NCI-H446 (cell line): ENCODE results near the gene DNASE1L1.
A peak's percentile ranks its signal among the peaks of the same experiment; 100 is the strongest.

Experiments used
- DNase-seq, 2 experiments: peaks; one replicate each; lab custom pipeline; 2025; lab: John Stamatoyannopoulos, UW

Gene DNASE1L1

DNA sequence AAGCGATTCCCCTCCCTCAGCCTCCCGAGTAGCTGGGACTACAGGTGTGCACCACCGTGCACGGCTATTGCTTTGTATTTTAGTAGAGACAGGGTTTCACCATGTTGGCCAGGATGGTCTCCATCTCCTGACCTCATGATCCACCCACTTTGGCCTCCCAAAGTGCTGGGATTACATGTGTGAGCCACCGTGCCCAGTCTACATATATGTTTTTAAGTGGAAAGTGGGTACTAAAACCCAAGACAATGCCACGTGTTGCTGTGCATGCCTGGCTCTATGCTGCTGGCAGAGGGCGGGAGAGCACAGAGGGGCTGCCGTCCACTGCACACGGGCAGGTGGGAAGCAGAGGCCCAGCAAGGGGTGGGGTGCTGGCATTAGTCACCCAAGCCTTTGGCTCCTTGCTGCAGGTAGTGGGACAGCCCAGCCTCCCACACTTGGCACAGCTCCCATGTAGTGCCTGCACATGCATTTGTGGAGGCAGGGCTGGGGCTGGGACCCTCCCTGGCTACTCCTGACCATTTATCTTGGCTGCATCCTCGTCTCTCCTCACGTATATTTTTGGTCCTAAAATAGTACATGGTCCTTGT is 26.5 kb downstream of the DNASE1L1 start:
- DNase-seq: no peak

DNA sequence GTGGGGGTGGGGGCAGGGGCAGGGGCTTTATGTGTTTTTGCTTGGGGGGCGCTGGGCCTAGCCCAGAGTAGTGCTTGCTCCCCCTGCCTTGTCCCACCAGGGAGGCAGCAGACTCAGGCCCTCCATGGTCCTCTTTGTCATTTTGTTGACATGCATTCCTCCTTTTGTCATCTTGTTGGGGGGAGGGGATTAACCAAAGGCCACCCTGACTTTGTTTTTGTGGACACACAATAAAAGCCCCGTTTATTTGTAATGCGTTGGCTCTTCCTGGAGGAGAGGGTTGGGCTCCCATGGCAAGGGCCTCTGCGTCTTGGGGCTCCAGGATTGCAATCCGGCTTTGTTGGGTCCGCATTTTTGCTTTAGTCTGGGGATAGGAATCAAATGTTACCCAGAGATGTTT is 27.8 kb downstream of the DNASE1L1 start:
- no peak for DNase-seq

DNA sequence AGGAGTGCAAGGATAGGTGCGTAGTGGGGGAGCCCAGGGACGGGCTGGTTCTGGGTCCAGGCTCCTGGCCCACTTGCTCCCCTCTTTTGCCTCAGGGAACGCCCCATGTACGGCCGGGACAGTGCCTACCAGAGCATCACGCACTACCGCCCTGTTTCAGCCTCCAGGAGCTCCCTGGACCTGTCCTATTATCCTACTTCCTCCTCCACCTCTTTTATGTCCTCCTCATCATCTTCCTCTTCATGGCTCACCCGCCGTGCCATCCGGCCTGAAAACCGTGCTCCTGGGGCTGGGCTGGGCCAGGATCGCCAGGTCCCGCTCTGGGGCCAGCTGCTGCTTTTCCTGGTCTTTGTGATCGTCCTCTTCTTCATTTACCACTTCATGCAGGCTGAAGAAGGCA is 28.3 kb downstream of the DNASE1L1 start:
- no peak for DNase-seq

DNA sequence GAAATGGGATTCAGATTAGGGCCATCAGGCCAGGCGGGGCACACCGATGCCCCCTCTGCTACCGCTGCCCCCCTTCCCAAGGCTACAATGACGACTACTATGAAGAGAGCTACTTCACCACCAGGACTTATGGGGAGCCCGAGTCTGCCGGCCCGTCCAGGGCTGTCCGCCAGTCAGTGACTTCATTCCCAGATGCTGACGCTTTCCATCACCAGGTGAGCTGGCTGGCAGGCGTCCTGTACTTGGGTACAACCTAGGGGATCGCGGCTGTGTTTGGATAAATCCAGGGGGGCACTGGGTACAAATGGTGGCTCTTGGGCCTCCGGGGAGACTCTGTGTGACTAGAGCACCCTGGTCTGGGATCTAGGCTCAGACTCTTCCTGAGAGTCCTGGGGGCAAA is 28.9 kb downstream of the DNASE1L1 start:
- no peak for DNase-seq

DNA sequence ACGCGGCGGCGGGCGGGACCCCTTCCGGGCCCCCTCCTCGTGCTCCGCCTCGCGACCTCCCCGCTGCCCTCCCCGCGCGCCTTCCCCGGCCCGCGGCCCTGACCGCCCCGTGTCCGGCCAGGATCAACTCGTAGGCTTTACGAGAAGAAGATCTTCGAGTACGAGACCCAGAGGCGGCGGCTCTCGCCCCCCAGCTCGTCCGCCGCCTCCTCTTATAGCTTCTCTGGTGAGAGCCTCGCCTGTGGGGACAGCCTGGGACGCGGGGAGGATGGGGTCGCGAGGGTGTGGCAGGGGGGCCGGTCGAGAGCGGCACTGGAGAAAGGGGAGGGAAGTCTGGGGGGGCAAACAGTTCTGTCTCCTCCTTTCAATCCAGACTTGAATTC is 29.5 kb downstream of the DNASE1L1 start:
- DNase-seq: no peak

DNA sequence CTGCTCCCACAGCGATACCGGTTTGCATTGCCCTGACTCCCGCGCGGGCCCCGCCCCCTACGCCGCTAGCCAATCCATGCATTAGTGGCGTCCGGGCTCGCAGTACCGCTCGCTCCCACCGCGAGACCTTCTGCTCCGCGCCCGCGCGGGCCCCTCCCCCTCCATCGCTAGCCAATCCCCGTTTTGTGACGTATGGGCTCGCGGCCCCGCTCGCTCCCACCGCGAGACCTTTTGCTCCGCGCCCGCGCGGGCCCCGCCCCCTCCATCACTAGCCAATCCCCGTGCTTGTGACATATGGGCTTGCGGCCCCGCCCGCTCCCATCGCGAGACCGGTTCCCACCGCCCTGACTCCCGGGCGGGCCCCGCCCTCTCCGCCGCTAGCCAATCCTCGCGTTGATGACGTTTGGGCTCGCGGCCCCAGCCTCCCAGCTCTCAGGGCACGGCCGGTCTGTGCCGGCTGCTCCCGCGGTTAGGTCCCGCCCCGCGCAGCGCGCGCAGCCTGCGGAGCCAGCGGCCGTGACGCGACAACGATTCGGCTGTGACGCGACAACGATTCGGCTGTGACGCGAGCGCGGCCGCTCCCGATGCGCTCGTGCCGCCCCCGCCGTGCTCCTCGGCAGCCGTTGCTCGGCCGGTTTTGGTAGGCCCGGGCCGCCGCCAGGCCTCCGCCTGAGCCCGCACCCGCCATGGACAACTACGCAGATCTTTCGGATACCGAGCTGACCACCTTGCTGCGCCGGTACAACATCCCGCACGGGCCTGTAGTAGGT is 30.1 kb downstream of the DNASE1L1 start, which contains the start of gene EMD:
Gene EMD, plus strand, starts transcription at position 497 of the 770 bp plus-strand sequence. Its CDS starts 190 bp downstream, at position 687.
- peak; percentile 98 to 100 for DNase-seq

DNA sequence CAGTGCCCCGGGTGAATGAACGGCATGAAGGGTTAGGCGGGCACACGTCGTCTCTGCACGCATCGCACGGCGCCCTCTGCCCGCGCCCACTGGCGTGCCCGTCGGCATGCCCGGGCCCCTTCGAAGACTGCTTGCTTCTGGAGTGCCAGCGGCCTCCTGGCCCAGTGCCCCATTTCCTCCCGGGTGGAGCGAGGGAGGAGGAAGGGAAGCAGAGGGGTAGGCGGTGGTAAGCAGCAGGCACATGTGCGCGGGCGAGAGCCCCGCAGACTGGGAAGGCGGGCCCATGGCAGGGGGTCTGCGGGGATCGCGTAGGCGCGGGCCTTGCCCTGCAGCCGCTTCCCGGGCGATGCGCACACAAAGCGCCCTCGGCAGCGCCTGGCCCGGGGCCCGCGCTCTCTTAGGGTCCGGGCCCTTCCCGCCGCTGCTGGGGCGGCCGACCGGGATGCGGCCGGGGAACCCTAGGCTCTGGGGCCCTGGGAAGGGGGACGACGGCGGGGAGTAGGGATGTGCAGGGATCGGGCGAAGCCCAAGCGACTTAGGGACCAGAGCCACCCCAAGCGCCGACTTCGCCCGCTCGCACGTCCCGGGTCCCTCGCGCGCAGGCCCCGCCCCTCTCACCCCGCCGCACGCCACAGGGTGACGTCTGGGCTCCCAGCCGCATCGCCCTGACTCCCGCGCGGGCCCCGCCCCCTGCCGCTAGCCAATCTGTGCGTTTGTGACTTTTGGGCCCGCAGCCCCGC is 30.8 kb downstream of the DNASE1L1 start:
- DNase-seq: peak; percentile 52 to 80

DNA sequence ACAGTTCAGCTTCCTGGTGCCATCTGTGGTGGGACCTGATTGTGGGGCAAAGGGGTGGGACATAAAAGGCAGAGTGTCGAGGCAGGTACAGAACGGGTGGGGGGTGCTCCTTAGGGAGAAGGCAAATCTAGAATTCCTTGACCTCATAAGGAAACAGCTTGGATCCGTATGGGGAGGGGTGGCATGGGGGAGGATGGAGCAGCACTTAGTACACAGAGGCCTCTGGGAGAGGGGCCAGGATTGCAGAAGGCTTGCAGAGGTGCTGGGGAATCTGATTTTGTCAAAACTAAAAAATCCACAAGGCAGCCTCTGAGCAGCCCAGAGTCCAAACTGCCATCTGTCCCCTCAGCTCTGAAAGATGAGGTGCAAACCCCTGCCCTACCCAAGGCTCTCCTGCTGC is 32.3 kb downstream of the DNASE1L1 start:
- DNase-seq: peak in 1 of 2 experiments; percentile 27

DNA sequence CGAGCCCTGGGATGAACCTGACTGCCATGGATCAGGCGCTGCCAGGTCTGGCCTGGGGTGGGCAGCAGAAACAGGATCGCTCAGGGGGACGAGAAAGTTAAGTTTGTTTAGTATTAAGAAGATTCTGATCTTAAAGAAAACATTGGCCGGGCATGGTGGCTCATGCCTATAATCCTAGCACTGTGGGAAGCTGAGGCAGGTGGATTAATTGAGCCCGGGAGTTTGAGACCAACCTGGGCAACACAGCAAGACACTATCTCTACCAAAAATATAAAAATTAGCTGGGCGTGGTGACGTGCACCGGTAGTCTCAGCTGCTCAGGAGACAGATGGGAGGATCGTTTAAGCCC is 33.9 kb downstream of the DNASE1L1 start:
- DNase-seq: no peak

DNA sequence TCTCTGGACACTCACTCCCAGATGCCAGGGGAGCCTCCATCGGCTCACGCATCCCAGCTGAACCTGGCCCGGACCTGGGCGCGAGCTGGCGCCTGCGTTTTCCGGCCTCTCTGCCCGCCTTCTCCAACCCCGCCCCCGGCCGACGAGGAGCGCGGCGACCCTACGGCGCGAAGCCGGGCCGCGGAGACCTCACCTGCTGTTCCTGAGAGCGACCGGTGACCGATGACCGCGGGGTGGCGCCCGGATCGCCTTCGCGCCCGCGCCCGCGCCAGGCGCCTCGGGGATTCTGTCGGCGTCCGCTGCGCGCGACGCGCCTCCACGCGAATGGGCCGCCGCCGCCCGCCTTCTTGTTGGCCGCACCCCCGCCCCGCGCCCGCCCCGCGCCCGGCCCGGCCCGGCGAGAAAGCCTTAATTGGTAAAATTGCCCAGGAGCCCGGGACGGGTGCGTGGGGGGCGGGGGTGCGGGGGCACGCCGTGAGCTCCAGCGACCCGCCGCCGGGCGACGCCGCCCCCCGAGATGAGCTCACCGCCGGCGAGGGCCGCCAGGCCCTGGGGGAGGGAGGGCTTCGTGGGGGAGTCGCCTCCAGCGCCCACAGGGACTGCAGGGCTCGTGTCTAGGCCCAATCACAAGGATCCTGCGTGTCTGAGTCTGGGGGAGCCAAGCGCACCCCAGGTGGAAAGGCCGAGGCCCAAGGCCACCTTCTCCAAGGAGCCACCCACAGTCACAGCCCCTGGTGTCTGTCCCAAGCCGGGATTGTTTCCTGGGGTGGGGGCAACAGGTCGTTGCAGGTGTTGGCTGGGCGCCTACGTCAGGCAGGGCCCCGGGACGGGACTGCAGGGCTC is 34.5 kb downstream of the DNASE1L1 start, which contains the start of gene FLNA:
Gene FLNA, minus strand, starts transcription at position 322 of the 843 bp plus-strand sequence. CDS start 3,389 bp downstream, outside the sequence.
- no peak for DNase-seq

DNA sequence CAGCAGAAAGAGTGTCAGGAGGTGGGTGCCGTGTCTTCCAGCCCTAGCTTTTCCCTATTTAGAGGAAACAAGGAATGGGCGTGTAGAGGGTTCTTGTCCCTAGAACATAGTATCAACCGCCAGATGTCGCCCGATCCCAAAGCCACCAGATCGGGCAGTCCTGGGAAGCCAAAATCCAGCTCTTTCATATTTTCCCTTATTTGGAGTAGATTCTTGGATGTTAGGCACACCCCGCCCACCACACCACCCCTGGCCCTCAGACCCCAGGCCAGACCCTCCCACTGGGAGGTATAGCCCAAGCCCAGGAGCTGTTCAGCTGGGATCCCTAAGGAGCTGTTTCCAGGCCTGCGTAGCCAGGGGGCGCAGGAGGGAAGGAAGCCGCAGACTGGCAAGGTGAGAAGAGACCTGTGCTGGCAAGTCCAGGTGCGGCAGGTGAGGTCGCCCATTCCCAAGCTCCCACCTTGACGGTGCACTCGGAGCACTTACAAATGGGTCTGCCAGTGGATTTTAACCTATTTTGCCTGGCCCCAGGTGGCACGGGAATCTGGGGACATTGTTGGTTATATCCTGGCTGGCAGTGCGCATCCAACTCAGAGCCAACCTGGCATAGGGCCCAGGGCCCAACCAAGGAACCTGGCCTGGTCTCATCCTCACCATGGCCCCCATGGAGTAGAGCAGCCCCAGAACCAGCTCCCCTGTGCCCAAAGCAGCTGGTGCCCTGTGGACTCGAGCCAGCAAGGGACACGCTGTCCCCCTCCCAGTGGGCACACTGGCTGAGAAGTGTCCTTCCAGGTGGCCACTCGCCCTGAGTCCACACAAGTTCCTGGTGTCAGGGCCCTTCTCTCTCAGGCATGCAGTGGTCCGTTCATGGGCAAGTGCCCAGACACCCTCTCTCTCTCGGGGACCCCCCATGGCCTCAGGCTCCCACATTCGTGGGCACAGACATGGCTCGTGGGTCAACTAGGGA is 35.4 kb downstream of the DNASE1L1 start:
- peak; percentile 38 to 76 for DNase-seq

DNA sequence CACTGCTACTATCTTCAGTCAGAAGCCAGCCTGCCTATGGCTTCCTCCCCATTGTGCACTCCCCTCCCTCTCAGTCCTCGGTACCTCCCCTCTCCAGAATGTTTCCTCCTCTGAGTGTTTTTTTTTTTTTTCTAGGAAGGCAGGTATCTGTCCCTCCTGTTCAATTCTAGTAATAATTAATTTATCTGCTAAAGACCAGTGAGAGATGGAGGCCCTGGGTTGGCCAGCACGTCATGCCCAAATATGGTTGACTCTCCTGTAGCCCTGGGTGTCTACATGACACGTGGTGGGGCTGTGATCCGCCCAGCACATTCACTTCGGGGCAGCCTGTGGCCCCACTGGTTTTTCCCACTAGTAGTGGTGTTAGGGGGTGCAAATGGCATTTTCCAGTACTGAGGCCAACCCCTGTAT is 36.4 kb downstream of the DNASE1L1 start:
- DNase-seq: no peak

DNA sequence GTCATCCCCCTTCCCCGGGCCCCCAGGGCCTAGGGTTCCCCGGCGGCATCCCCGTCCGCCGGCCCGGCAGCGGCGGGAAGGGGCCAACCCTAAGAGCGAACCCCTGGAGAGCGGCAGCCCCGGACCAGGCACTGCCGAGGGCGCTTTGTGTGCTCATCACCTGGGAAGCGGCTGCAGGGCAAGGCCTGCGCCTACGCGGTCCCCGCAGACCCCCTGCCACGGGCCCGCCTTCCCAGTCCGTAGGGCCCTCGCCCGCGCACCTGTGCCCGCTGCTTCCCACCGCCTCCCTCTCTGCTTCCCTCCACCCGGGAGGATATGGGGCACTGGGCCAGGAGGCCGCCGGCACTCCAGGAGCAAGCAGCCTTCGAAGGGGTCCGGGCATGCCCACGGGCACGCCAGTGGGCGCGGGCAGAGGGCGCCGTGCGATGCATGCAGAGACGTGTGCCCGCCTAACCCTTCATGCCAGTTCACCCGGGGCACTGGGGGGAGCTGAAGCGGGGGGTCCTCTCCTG is 37.2 kb downstream of the DNASE1L1 start:
- DNase-seq: peak in 1 of 2 experiments; percentile 27

DNA sequence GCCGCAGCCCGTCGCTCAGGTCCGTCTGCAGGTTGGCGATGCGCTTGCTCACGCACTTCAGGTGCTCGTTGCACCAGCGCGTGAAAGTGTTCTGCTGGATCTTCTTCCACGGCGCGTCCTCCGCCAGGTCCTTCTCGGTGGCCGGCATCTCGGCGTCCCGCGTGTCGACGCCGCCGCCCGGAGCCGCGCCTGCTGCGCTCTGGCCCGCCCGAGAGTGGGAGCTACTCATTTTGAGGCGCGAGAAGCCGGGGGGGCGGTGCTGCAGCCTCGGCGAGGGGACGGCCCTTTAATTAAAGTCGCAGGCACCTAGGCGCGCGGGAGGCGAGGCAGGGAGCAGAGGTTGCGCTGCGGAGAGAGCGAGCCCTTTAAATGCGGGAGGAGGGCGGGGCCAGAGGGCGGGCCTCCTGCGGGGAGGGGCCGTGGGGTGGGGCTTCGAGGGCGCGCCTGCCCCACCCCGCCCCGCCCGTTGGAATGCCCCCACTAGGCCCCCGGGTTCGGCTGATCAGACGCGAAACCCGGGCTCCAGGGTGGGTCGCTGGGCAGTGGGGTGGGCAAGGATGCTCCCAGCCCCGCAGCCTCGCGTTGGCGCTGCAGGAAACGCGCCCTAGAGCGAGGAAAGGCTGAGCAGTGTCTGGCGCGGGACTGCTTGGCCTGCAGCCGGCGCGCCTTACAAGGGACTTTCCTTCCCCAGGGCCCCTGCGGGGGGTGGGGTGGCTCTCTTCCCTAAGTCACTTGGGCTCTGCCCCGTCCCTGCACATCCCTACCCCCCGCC is 37.9 kb downstream of the DNASE1L1 start:
- peak; percentile 81 to 94 for DNase-seq

DNA sequence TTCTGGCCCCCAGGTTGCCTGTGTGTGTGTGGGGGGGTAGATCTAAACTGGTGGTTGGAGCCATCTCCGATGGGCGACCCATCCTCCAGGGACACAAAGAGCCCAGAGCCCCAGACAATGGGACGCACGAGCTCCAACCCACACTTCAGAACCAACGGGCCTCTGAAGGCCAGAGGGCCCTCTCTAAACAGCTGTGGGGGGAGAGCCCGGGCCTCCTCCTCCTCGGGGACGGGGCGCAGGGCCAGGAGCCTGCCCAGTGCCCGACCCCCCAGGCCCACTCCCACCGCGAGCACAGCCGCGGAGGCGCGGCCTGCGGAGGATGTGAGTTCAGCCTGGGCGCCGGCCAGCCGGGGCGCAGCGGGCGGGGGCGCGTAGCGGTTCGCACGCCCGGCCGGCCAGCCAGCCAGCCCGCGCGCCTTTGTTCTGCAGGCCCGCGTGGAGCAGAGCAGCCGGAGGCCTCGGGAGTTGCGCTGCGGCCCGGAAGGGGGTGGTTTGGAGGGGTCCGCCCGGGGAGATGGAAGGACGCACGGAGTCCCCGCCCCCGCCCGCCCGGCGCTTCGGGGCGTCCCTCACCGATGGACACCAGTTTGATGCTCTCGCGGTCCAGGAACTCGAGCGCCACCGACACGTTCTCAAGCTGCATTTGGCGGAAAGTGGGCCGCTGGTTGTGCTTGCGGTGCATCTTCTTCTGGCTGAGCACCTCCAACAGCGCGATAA is 38.6 kb downstream of the DNASE1L1 start:
- DNase-seq: peak in 1 of 2 experiments; percentile 58

DNA sequence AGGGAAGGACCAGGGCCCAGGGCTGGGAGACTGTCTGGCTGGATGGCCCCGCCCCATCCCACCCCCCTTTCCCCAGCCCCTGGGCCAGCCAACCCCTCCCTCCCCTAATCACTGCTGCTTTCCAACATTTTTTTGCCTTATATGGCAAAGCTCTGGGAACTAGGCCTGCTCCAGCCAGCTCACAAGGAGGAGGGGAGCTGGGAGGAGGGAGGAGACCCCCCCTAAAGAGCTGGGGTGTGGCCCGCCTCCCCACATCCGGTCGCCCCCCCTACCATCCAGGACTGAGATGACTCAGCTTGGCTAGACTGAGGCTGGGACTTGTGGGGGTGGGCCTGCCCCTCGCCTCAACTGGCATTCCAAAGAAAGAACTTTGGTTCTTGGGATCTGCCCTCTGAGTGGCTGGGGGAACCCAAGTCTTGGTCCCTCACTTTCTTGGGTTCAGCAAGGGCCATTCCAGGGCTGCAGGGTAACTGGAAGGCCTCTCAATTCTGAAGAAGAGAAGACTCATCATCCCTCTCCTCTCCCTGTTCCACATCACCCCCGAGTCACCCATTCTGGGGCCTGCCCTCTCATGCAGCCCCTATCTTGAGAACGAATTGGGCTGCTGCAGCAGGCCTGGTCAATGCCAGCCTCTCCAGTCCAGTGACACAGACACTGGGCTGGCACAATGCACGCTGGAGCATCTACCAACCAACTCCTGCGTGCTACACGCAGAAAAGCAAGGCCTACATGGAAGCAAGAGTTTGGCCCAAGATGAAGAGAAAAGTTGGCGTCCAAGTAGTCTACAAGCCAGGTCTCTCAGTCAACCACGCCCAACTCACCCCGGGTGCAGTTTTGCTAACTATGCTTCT is 39.4 kb downstream of the DNASE1L1 start:
- peak; percentile 57 to 82 for DNase-seq

DNA sequence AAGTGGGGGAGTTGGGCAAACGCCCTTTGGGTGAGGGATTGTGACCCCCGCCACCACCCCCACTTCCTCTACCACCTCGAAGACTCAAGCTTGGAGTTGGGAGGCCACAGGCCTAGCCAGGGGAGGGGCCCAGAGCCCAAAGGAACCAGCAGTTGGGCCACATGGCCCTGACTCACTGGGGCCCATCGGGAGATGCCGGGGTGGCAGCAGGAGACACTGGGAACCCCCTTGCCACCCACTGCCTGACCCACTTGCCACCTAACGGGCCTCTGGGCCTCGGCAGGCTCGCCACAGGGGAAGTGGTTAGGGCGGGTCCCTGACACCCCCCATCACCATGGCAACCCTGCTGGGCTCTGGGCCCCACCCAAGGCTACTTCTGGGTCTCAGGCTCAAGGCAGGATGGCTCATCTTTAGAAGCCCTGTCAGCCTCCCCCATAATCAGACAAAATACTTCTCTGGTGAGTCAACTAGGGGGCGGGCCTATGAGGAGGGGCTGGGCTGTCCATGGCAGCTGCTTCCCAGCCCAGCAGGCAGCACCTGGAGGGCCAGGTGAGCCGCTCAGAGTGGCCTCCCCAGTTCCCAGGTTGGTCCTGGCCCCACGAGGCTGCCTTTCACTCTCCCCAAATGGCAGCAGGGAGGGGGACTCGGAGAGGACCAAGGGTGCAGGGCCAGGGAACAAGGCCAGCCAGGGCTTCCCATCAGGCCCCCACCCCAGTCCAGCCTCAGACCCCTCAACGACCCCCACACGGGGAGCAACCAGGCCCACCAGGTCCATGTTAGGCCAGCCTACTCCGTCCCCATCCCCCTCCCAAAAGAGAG is 40.2 kb downstream of the DNASE1L1 start:
- peak in 1 of 2 experiments; percentile 41 for DNase-seq
